CD4-positive, alpha-beta T cell (primary cell): Measurements from ENCODE around the gene DOCK6. TPM values are rescaled to one million over a fixed set of nuclear protein-coding genes. Genes with fewer than 3 reads are reported as not detected.

Experiments
- ATAC-seq: fragments of 200-7000 bp; cut with Tn5 transposase; one replicate; pipeline ENCODE4 v1.10.0; 2022; ENCODE audit warnings: mild to moderate bottlenecking; ENCODE audit not compliant: poor library complexity
- CTCF ChIA-PET: fragments of 350-600 bp; sonication (Branson Sonifier 250); formaldehyde crosslinking; loops from one replicate; lab custom pipeline; 2021; ENCODE audit warnings: antibody characterized with exemption, inconsistent platforms; lab: Charles Lee
- POLR2A ChIA-PET: fragments of 350-600 bp; sonication (Branson Sonifier 250); formaldehyde crosslinking; loops from one replicate; lab custom pipeline; 2021; ENCODE audit warnings: antibody characterized with exemption, inconsistent platforms; lab: Charles Lee
- DNase-seq, 14 experiments: peaks; one replicate each; pipeline ENCODE4 v3.0.0-alpha.2; 2013 to 2020; ENCODE audit warnings: mixed read lengths in 2 of 14
- H3K27ac ChIP-seq, 2 donors: one replicate each; pipeline versions ENCODE4 v1.5.1 to v1.7.0; 2013; ENCODE audit warnings: low read length in 2 of 2, low read depth in 1 of 2, mild to moderate bottlenecking in 1 of 2
- H3K27me3 ChIP-seq, 2 experiments: 1 replicate in 1 of 2; 2 replicates in 1 of 2; pipeline versions ENCODE4 v1.6.1 to v1.7.0; 2013; ENCODE audit warnings: low read length in 2 of 2, control low read depth in 1 of 2, mild to moderate bottlenecking in 1 of 2, moderate library complexity in 1 of 2; ENCODE audit not compliant: insufficient read depth in 2 of 2, control insufficient read depth in 1 of 2
- H3K36me3 ChIP-seq: one replicate; pipeline ENCODE4 v1.6.1; 2013; ENCODE audit warnings: low read length, control low read depth; ENCODE audit not compliant: insufficient read depth
- H3K4me1 ChIP-seq: one replicate; pipeline ENCODE4 v1.6.1; 2013; ENCODE audit warnings: low read length, control low read depth; ENCODE audit not compliant: insufficient read depth
- H3K4me3 ChIP-seq: one replicate; pipeline ENCODE4 v1.5.1; 2013; ENCODE audit warnings: mild to moderate bottlenecking, low read length, moderate library complexity
- H3K9me3 ChIP-seq, 2 experiments: 1 replicate in 1 of 2; 2 replicates in 1 of 2; pipeline versions ENCODE4 v1.6.1 to v1.7.0; 2013; ENCODE audit warnings: low read length in 2 of 2, mild to moderate bottlenecking in 2 of 2, control low read depth in 1 of 2, moderate library complexity in 1 of 2; ENCODE audit not compliant: control insufficient read depth in 1 of 2, insufficient read depth in 1 of 2
- H3K27ac Mint-ChIP-seq: one replicate; pipeline ENCODE4 v1.8.0; 2020; ENCODE audit warnings: mixed read lengths
- H3K27me3 Mint-ChIP-seq: one replicate; pipeline ENCODE4 v1.8.0; 2021; ENCODE audit warnings: mixed read lengths
- H3K36me3 Mint-ChIP-seq: one replicate; pipeline ENCODE4 v1.8.0; 2021; ENCODE audit warnings: low read depth, mixed read lengths
- H3K4me1 Mint-ChIP-seq: one replicate; pipeline ENCODE4 v1.8.0; 2021; ENCODE audit warnings: low read depth, mixed read lengths
- H3K4me3 Mint-ChIP-seq: one replicate; pipeline ENCODE4 v1.8.0; 2020; ENCODE audit warnings: mild to moderate bottlenecking, mixed read lengths
- H3K9me3 Mint-ChIP-seq: one replicate; pipeline ENCODE4 v1.8.0; 2020; ENCODE audit warnings: mixed read lengths
- CTCF ChIP-seq: fragments of 200-600 bp; IDR thresholded peaks from one replicate; pipeline ENCODE4 v1.8.0; 2022; ENCODE audit warnings: antibody characterized with exemption, mild to moderate bottlenecking
- intact Hi-C, 2 experiments: fragments of 100-400 bp; cut with DNase I in 1 of 2; cut with micrococcal nuclease in 1 of 2; formaldehyde crosslinking; loops; one replicate each; pipeline versions ENCODE4 v1.15.1 to v1.9.0; 2023 to 2025; cut with DNase I, micrococcal nuclease
- total RNA-seq, 174 experiments: library from RNA in 2 of 174; stranded (reverse) in 2 of 174; gene quantifications; one replicate each; pipeline ENCODE4 v1.2.3 and lab custom pipeline; 2021 to 2026

The DOCK6 gene
- total RNA-seq, 2 experiments from 2014 or later: 0.14 to 0.38 TPM

DNA sequence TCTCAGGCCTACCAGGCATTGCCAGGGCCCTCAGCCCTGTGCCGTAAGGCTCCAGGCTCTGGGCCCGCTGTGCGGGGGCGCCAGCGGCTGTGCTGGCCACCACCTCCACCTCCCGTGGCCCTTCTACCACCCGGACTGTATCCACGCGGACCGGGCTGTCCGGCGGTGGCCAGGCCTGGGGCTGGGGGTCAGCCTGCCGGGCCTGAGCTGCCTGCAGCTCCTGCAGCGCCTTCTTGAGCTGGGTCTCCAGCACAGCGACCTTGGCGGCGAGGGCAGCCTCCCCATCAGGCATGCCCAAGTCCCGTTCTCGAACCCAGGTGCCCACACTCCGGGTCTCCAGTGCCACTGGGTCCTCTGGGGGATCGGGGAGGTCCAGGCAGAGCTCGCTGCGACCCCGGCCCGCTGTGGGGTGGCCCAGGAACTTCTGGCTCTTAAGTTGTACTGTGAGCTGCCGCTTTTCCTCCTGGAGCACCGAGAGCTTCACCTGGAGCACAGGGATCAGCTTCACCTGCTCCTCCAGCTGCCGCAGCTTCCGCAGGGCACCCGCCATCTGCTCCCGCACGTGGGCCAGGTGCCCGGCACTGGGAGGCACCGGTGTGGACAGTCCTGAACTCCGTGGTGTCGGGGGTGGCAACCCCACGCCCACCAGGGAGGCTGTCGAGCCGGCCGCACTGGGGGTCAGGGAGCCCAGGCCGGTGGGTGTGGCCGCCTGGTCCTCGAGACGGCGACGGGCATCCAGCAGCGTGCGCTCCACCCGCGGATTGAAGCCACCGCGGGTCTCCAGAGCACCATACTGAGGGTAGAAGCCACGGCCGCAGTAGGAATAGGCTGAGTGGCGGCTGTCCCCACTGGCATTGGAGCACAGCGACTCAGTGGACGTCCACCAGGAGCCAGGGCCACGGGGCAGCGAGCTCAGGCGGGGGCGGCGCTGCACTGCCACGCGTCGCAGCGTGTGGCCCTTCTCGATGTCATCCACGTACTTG, 69.1 kb downstream of the DOCK6 start:
- H3K4me1 Mint-ChIP-seq: peaks cover 8% of the 10 kb centered on the region
- H3K4me3 Mint-ChIP-seq: no peak overlapping the region
- TF ChIP-seq CTCF: no peak
- no peak overlapping the region for H3K27ac ChIP-seq
- no peak overlapping the region for H3K27ac Mint-ChIP-seq
- H3K9me3 Mint-ChIP-seq: no peaks in the 10 kb centered on the region
- H3K36me3 Mint-ChIP-seq: no peaks in the 10 kb centered on the region
- peaks cover 13% of the 10 kb centered on the region for H3K27me3 Mint-ChIP-seq
- ChIA-PET CTCF (interaction anchor here (0.6 kb wide), 1 partner anchor 24 kb away, joined by 3 read pairs; no protein-coding TSS in a partner anchor), POLR2A (no interaction called here)
- peaks cover 9 to 11% of the 10 kb centered on the region in 2 experiments for H3K27me3 ChIP-seq
- H3K4me1 ChIP-seq: peaks cover 22% of the 10 kb centered on the region
- peaks cover 0 to 7% of the 10 kb centered on the region in 2 experiments for H3K9me3 ChIP-seq
- no peak overlapping the region for H3K4me3 ChIP-seq
- DNase-seq (no peak), ATAC-seq (no peak)
- intact Hi-C loops: no loop called here
- no peaks in the 10 kb centered on the region for H3K36me3 ChIP-seq

- DNase-seq (no peak), ATAC-seq (no peak)
- H3K36me3 Mint-ChIP-seq: no peaks in the 10 kb centered on the region
- Histone ChIP-seq H3K9me3 (peaks cover 0 to 7% of the 10 kb centered on the region in 2 experiments), H3K27ac (no peak overlapping the region), H3K4me3 (no peak overlapping the region), H3K4me1 (peaks cover 15% of the 10 kb centered on the region), H3K27me3 (peaks cover 6 to 9% of the 10 kb centered on the region in 2 experiments), H3K36me3 (no peaks in the 10 kb centered on the region)
- peaks cover 8% of the 10 kb centered on the region for H3K4me1 Mint-ChIP-seq
- intact Hi-C loops: no loop called here
- CTCF ChIA-PET: no interaction called here
- no peak overlapping the region for H3K27ac Mint-ChIP-seq
- TF ChIP-seq CTCF: no peak
- H3K27me3 Mint-ChIP-seq: peaks cover 13% of the 10 kb centered on the region
- POLR2A ChIA-PET: no interaction called here
- no peaks in the 10 kb centered on the region for H3K9me3 Mint-ChIP-seq
- no peak overlapping the region for H3K4me3 Mint-ChIP-seq
Observed at GRCh38 chr19:11191934-11192333, 70.4 kb downstream of the DOCK6 start.

DNA sequence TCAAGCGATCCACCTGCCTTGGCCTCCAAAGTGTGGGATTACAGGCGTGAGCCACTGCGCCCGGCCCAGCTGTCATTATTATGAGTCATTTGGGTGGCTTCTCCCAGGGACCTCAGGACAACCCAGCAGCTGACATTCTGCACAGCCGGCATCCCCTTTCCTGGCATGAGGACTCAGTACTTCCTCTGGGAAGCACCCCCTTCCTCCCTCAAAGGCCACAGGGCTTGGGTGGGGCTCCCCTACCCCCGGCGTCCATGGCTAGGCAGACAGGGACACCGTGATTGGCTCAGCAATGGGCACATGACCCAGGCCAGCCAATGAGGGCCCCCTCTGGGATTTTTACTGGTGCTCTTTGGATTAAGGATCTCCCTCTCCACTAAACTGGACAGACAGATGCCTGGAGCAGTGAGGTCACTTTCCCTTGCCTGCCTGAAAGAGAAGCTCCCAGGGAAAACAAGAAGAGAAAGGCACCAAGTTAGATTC, 71.0 kb downstream of the DOCK6 start:
- TF ChIP-seq CTCF: no peak
- H3K27ac ChIP-seq: no peak overlapping the region
- ChIA-PET POLR2A (no interaction called here), CTCF (no interaction called here)
- peaks cover 0 to 7% of the 10 kb centered on the region in 2 experiments for H3K9me3 ChIP-seq
- Mint-ChIP-seq H3K9me3 (no peaks in the 10 kb centered on the region), H3K4me1 (peaks cover 8% of the 10 kb centered on the region), H3K36me3 (no peaks in the 10 kb centered on the region), H3K4me3 (no peak overlapping the region), H3K27ac (no peak overlapping the region), H3K27me3 (peaks cover 10% of the 10 kb centered on the region)
- peaks cover 2 to 3% of the 10 kb centered on the region in 2 experiments for H3K27me3 ChIP-seq
- H3K4me3 ChIP-seq: no peak overlapping the region
- intact Hi-C loops: no loop called here
- no peak for ATAC-seq
- peaks cover 10% of the 10 kb centered on the region for H3K4me1 ChIP-seq
- H3K36me3 ChIP-seq: no peaks in the 10 kb centered on the region
- peak in 2 of 14 experiments; percentile 28 to 52 for DNase-seq
